RCC 7860 (cell line): ENCODE data around the gene TBX20.
A peak's percentile ranks its signal among the peaks of the same experiment; 100 is the strongest.

Source experiments
- DNase-seq: peaks from one replicate; pipeline ENCODE4 v3.0.0-alpha.2; 2015; ENCODE audit warnings: low spot score
- FAIRE-seq: peaks from 2 replicates; lab custom pipeline; 2012; peaks lifted over from hg19 to GRCh38; lab: Jason Lieb, UNC

The TBX20 gene

GRCh38 chr7:35253710-35254495, at the start of gene TBX20:
TBX20 (minus strand) TSS chr7:35254100; CDS start chr7:35253620, 480 bp downstream.
- DNase-seq (no peak), FAIRE-seq (no peak)

DNA sequence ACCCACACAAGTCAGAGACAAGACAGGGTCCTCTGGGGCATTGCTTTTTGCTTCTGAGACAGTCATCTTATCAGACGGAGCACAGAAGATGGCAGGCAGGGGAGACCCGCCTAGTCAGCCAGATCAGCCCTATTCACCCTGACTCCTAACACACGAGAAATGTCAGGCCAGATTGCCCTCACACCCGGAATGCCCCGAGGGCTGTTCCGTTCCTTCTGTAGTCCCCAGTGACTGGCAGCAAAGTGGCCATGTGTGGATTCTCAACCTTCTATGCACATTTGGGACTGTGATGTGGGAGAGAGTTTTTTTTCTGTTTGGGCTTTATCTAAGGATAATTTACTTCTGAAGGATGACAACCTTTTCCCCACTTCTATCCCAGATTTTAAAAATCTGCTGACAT, 35.5 kb upstream of the TBX20 start:
- FAIRE-seq: no peak
- no peak for DNase-seq

GRCh38 chr7:35286986-35287385, 33.1 kb upstream of the TBX20 start:
- no peak for FAIRE-seq
- DNase-seq: no peak

GRCh38 chr7:35286422-35286821, 32.5 kb upstream of the TBX20 start:
- peak; percentile 92 for FAIRE-seq
- DNase-seq: peak; percentile 84

DNA sequence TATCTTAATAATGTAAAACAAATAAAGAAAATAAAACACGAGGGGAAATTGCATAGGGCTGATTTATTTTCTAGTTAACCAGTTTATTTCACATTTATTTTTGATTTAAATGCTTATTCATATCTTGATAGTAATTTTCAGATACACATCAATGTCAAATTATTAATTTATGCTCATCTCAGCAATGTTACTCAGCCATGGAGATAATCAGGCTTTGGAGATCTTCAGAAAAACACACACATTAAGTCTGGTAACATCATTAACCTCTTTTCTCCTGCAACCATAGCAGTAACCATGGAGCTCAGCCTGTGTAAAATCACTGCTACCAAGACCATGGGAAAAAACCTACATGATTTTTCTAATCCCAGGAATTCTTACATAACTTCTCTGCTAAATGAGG, 31.9 kb upstream of the TBX20 start:
- FAIRE-seq: no peak
- DNase-seq: no peak

DNA sequence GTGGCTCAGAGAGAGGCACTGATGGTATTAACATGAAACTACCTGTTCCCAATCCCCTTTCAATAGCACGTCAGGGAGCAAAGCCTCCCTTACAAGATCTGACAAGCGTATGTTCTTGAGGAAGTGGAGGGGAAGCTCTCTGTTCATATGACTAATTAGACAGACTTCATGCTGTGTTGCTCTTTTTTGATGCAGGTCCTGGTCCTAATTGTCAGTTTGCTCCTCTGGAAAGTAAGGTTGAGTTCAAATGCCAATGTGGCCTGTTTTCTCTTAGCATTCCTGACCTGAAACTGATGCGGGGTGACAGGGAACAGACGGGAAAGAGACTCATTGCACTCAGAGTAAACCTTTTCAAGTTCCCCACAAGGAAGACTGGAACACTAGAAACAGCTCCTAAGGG, 27.0 kb upstream of the TBX20 start:
- DNase-seq (no peak), FAIRE-seq (no peak)

- DNase-seq (no peak), FAIRE-seq (no peak)
These were observed 23.5 kb upstream of the TBX20 start for GRCh38 chr7:35277359-35277758.

- DNase-seq (no peak), FAIRE-seq (no peak)
These were observed 18.3 kb upstream of the TBX20 start for GRCh38 chr7:35272246-35272645.

DNA sequence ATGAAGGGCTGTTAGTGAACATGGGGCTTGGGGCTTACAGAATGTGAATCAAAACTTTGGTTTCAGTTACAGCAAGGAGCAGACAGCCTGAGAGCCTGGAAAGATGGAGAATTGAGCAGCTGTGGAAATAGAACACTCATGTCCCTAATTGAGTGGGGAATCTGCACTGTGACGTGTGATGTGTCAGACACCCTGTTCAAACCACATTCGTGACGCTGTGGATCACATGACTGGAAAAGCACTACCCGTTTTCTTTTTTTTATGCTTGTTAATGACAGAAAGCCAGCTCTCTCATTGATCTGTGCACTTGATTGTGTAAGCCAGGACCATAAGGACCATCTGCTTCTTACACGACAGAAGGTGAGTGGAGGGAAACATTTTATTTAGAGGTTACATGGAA, 15.1 kb upstream of the TBX20 start:
- DNase-seq (no peak), FAIRE-seq (no peak)

- FAIRE-seq (no peak), DNase-seq (no peak)
These were observed 13.5 kb upstream of the TBX20 start for GRCh38 chr7:35267411-35267810.

DNA sequence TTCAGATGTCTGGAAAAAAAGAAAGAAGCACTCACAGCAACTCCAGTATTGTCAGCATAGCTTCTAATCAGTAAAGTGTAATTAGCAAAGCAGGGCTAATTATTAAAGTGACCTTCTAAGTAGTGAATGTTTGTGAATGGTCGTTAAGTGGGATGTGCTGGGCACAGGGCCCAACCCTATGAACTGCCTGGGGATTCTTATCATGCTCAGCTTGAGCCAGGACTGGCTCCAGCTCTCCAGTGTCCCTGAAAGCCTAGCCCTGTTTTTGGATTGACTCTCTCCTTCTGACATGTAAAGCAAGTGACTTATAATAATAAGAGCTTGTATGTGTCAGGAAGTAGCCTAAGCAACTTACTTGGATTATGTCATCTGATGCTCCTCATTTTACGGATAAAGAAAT, 9.5 kb upstream of the TBX20 start:
- DNase-seq (no peak), FAIRE-seq (no peak)

DNA sequence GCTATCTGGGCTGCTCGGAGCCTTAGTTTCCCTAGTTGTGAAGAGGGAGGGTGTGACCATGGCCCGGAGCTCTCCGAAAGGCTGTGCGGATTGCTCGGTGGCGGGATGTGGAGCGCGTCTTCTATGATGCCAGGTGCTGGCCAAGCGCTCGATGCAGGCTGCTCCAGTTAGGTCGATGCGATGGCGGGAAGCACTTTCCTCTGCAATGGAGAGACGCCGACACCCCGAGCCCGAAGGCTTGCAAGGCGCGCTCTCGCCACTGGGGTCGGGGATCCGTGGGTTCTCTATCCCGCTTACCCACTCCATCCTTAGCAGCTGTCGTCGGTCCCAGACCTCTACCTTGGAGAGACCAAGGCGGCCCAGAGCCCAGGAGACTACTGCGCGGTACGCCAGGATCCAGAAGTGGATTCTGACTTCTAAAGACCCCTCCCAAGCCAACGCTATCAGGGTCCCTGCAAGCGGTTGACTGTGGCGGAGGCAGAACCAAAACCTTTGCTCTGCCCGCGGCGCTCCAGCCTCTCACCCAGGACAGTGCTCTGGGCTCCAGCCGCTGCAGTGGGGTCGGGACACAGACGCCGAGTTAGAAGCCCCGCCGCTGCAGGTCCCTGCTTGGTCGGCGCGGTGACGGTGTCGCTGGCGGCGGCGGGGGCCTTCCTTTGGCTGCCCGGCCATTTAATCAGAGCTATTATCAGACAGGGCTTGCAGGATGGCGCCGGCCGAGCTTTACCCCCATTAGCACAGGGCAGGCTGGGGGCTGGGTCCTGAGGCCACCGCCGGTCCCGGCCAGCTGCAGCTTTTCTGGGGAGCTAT, 7.8 kb upstream of the TBX20 start:
- DNase-seq: no peak
- no peak for FAIRE-seq

- DNase-seq: no peak
- FAIRE-seq: no peak
These were observed 7.1 kb upstream of the TBX20 start for GRCh38 chr7:35261041-35261440.

DNA sequence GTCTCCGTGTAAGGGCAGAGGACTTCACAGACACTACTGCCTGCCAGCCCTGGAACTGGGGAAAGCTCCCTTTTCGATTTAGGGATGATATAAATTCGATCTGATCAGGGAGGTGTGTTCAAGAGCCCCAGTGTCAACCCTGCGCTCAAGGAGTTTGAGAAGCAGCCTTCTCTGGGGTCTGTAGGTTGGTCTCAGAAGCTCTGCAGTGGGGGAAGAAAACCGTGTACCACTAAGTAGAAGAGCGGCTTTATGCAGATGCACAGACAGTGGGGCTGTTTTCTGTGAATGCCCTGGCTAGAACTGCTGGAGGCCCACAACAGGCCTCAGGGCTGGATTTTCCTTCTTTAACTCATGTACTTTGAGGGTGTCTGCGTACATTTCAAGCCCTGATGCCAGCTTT, 6.3 kb upstream of the TBX20 start:
- FAIRE-seq (no peak), DNase-seq (no peak)

- FAIRE-seq: no peak
- DNase-seq: no peak
These were observed 5.6 kb upstream of the TBX20 start for GRCh38 chr7:35259523-35259908.

GRCh38 chr7:35258868-35259522, 5.1 kb upstream of the TBX20 start:
- DNase-seq (no peak), FAIRE-seq (no peak)

DNA sequence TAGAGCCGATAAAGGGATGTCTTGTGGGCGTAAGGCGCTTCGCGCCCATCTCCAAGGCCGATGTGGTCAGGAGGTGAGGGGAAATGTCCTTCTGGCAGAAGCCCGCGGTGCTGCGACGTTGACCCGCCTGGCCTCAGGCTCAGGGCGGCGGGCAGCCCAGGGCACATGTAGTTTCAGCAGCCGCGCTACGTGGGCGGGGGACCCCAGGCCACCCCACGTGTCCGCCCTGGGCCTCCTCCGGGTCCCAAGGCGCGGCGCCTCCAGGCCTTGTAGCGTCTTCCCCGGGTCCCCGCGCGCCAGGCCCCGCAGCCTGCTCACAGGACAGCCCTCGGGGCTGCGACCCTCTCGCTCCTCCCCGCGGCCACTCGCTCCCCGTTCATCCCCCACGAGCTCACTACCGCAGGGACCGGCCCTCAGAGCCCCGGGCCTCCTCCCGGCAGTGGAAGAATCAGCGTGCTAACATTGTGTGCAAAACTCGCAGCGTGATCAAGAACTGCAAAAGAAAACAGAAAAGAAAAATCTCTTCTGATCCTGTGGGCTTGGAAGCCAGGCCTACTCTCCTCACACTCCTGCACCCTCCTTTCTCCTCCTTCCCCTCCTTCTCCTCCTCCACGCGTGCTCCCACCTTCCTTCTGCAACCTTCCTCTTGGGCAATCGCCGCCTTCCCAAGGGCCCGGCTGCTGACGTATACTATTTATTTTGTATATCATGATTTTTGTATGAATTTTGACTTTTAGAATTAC, 4.4 kb upstream of the TBX20 start:
- DNase-seq: no peak
- no peak for FAIRE-seq

GRCh38 chr7:35257251-35258124, 3.6 kb upstream of the TBX20 start:
- FAIRE-seq (no peak), DNase-seq (no peak)

DNA sequence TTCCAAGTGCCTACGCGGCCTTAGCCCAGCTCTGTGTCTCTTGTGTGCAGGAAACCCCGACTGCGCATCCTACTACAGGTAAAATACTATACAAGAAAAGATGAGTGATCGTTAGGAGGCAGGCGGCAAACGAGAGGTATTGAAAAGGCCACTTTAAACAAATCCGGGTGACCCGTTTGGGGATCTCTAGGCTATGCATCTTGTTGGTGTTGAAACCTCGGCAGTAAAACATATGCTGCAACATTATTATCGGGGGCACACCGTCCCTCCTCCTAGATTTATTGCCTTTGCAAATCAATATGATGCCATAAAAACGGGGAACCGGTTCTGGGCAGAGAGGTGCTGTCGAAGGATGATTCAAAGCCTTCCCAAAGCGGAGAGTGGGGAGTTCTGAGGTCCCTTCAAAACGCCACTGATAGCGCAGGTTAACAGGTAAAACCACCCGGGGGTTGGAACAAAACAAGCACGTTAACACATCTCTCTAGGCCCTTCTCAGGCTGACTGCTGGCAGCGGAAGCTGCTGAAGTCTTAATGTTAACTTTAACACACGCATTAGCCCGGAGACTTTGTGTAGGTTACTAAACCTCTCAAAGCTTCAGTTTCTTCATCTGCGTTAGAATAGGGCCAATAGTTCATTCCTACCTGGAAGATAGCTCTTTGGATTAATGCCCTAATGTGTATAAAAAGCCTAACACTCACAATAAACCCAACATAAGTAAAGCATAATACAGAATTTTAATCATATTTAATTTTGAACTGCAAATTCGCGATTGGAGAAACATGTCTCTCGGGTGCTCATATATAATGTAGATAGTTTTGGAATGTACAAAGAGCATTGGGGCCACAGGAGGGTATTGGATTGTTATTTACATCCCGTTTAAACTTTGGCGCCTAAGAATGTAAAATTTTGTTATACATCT, 2.6 kb upstream of the TBX20 start:
- DNase-seq (no peak), FAIRE-seq (no peak)
